Measurements from ENCODE around the gene MEF2D. TPM values are rescaled to one million over a fixed set of nuclear protein-coding genes. Genes with fewer than 3 reads are reported as not detected.

MEF2D gene
- total RNA-seq, 2 experiments from 2014 or later, result 28.8 to 32.8 TPM

DNA sequence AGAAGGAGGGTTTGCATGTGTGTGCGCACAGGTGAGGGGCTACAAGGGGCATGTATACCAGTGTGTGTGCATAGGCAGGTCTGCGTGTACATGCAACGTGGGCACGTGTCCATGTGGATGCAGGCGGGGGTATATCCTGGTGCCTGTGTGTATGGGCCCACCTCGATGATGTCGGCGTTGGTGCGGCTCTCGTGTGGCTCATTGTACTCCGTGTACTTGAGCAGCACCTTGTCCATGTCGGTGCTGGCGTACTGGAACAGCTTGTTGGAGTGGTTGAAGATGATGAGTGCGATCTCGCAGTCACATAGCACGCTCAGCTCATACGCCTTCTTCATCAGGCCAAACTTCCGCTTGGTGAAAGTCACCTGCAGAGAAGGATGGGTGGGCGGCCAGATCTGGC lies 18.3 kb downstream of the MEF2D start:
- CTCF ChIA-PET, result interaction anchor here (1.9 to 18.2 kb wide), 4 partner anchors 14 to 177 kb away, joined by 7 to 306 read pairs (median 10); partner anchors contain the start of gene MEF2D
- no peaks in the 10 kb centered on the region for H3K9me3 Mint-ChIP-seq
- peaks cover 30% of the 10 kb centered on the region for H3K36me3 Mint-ChIP-seq (ENCODE audit: low read depth)
- H3K4me3 Mint-ChIP-seq, result no peak overlapping the region
- DNase-seq, result no peak
- no peaks in the 10 kb centered on the region for H3K27me3 Mint-ChIP-seq (ENCODE audit: low read depth)
- intact Hi-C loops (cut with micrococcal nuclease), result no loop called here
- peak overlapping the region; percentile 81 for H3K27ac Mint-ChIP-seq
- peaks cover 54% of the 10 kb centered on the region for H3K4me1 Mint-ChIP-seq (ENCODE audit: low read depth)

GRCh38 chr1:156481527-156481926 lies 19.0 kb downstream of the MEF2D start:
- H3K9me3 Mint-ChIP-seq, result no peaks in the 10 kb centered on the region
- H3K27me3 Mint-ChIP-seq (ENCODE audit: low read depth), result no peaks in the 10 kb centered on the region
- peaks cover 33% of the 10 kb centered on the region for H3K36me3 Mint-ChIP-seq (ENCODE audit: low read depth)
- no peak overlapping the region for H3K4me3 Mint-ChIP-seq
- CTCF ChIA-PET, result interaction anchor here (0.9 to 18.2 kb wide), 22 partner anchors 15 to 198 kb away, joined by 3 to 306 read pairs (median 6); partner anchors contain the start of genes MEF2D, NAXE and TTC24
- peaks cover 56% of the 10 kb centered on the region for H3K4me1 Mint-ChIP-seq (ENCODE audit: low read depth)
- peak overlapping the region; percentile 81 for H3K27ac Mint-ChIP-seq
- intact Hi-C loops (cut with micrococcal nuclease), result loop anchor here (1.0 to 2.0 kb wide), 4 partner anchors 8 to 127 kb away; no protein-coding TSS in a partner anchor
- DNase-seq, result peak; percentile 73

DNA sequence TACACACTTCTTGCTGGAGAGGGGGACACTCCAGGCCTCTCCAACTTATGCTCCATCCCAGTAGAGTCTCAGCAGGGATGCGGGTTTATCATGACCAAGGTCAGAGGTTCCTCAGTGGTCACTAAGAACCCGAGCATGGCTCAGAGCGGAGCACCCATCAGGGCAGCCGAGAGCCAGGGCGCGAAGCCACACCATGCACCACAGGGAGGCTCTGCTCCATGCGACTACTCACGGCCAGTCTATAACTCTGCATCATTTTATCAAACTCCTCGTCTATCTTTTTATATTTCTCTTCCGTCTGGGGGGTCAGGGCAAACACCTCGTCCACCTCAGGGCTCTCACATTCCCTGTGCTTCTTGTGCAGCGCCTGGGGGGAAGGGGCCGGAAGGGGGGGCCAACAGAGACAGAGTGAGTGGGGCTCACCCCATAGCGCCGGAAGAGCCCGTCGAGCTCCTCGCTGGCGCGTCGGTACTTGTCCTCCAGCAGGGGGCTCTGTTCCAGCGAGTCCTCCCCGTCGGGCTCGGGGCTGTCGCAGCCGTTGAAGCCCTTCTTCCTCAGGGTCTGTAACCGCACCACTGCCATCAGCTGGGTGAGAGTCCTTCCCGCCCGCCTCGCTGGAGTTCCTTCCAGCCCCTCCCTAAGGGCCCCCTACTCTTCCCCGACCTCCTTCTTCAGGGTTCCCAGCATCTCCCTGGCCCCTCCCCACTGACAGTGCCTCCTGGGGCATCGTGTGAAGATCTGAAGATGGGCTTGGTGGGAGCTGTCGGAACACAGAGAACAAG lies 20.0 kb downstream of the MEF2D start:
- DNase-seq, result peak; percentile 87
- Mint-ChIP-seq H3K9me3 (no peaks in the 10 kb centered on the region), H3K36me3 (ENCODE audit: low read depth) (peaks cover 37% of the 10 kb centered on the region), H3K4me1 (ENCODE audit: low read depth) (peaks cover 54% of the 10 kb centered on the region), H3K27ac (peak overlapping the region; percentile 81), H3K27me3 (ENCODE audit: low read depth) (no peaks in the 10 kb centered on the region), H3K4me3 (peak overlapping the region; percentile 5)
- intact Hi-C loops (cut with micrococcal nuclease), result loop anchor here (1.0 to 2.0 kb wide), 7 partner anchors 9 to 128 kb away; partner anchors contain the start of gene GPATCH4
- CTCF ChIA-PET, result interaction anchor here (0.6 to 18.2 kb wide), 30 partner anchors 10 to 197 kb away, joined by 3 to 306 read pairs (median 5); partner anchors contain the start of genes MEF2D, NAXE and TTC24

DNA sequence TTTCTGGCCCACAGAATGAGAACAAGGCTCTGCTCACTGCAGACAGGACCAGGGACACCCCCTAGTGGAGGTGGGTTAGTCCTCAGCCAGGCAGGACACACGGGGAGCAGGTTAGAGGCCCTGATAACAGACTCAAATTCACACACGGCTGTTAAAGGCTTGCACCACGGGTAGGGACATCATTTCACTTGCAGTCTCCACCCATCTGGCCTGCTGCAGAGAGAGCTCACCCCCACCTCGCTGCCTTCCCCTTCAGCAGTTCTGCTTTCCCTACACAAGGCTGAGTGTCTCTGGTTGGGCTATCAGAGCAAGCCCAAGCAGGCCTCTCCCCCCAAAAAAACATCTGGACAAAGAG lies 20.6 kb downstream of the MEF2D start:
- DNase-seq, result no peak
- Mint-ChIP-seq H3K27ac (peak overlapping the region; percentile 81), H3K27me3 (ENCODE audit: low read depth) (no peaks in the 10 kb centered on the region), H3K4me3 (no peak overlapping the region), H3K9me3 (no peaks in the 10 kb centered on the region), H3K4me1 (ENCODE audit: low read depth) (peaks cover 53% of the 10 kb centered on the region), H3K36me3 (ENCODE audit: low read depth) (peaks cover 37% of the 10 kb centered on the region)
- intact Hi-C loops (cut with micrococcal nuclease), result loop anchor here (1.0 to 2.0 kb wide), 4 partner anchors 24 to 121 kb away; partner anchors contain the start of gene GPATCH4
- CTCF ChIA-PET, result interaction anchor here (0.6 to 18.2 kb wide), 27 partner anchors 9 to 197 kb away, joined by 3 to 306 read pairs (median 5); partner anchors contain the start of genes MEF2D and NAXE

GRCh38 chr1:156479093-156480015 lies 21.2 kb downstream of the MEF2D start:
- no peak for DNase-seq
- Mint-ChIP-seq H3K27me3 (ENCODE audit: low read depth) (no peaks in the 10 kb centered on the region), H3K27ac (peak overlapping the region; percentile 81), H3K4me3 (no peak overlapping the region), H3K4me1 (ENCODE audit: low read depth) (peaks cover 50% of the 10 kb centered on the region), H3K9me3 (no peaks in the 10 kb centered on the region), H3K36me3 (ENCODE audit: low read depth) (peaks cover 38% of the 10 kb centered on the region)
- intact Hi-C loops (cut with micrococcal nuclease), result loop anchor here (1.0 to 5.0 kb wide), 5 partner anchors 23 to 122 kb away; partner anchors contain the start of gene GPATCH4
- CTCF ChIA-PET, result interaction anchor here (0.6 to 18.2 kb wide), 8 partner anchors 9 to 115 kb away, joined by 3 to 306 read pairs (median 10); partner anchors contain the start of gene MEF2D

DNA sequence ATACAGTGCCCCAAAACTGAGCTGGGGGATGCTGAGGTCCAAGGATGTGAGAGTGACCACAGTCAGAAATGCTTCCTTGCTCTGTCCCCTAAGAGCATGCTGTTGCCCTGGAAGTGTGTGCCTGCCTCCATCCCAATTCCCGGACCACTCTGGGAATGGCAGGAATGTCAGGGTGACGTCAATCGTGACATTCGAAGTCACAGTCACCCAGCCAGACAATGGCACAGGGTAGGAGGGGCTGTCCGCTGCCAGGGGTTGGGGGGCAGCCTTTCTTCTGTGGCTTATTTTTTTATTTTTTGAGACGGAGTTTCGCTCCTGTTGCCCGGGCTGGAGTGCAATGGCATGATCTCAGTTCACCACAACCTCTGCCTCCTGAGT lies 22.3 kb downstream of the MEF2D start:
- intact Hi-C loops (cut with micrococcal nuclease), result loop anchor here (5.0 kb wide), 1 partner anchor 34 kb away; no protein-coding TSS in a partner anchor
- no peak for DNase-seq
- no peaks in the 10 kb centered on the region for H3K27me3 Mint-ChIP-seq (ENCODE audit: low read depth)
- H3K4me3 Mint-ChIP-seq, result no peak overlapping the region
- CTCF ChIA-PET, result interaction anchor here (18.2 kb wide), 1 partner anchor 18 kb away, joined by 306 read pairs; the partner anchor contains the start of gene MEF2D
- H3K27ac Mint-ChIP-seq, result no peak overlapping the region
- peaks cover 44% of the 10 kb centered on the region for H3K4me1 Mint-ChIP-seq (ENCODE audit: low read depth)
- no peaks in the 10 kb centered on the region for H3K9me3 Mint-ChIP-seq
- H3K36me3 Mint-ChIP-seq (ENCODE audit: low read depth), result peaks cover 46% of the 10 kb centered on the region

- peaks cover 50% of the 10 kb centered on the region for H3K36me3 Mint-ChIP-seq (ENCODE audit: low read depth)
- H3K27ac Mint-ChIP-seq, result peak overlapping the region; percentile 35
- CTCF ChIA-PET, result interaction anchor here (18.2 kb wide), 1 partner anchor 19 kb away, joined by 306 read pairs; the partner anchor contains the start of gene MEF2D
- peaks cover 39% of the 10 kb centered on the region for H3K4me1 Mint-ChIP-seq (ENCODE audit: low read depth)
- no peaks in the 10 kb centered on the region for H3K27me3 Mint-ChIP-seq (ENCODE audit: low read depth)
- intact Hi-C loops (cut with micrococcal nuclease), result loop anchor here (5.0 kb wide), 1 partner anchor 35 kb away; no protein-coding TSS in a partner anchor
- DNase-seq, result no peak
- H3K4me3 Mint-ChIP-seq, result no peak overlapping the region
- H3K9me3 Mint-ChIP-seq, result no peaks in the 10 kb centered on the region
Observed at GRCh38 chr1:156477526-156478249, 22.9 kb downstream of the MEF2D start.

GRCh38 chr1:156476501-156477298 lies 23.9 kb downstream of the MEF2D start:
- CTCF ChIA-PET, result interaction anchor here (0.6 to 18.2 kb wide), 2 partner anchors 20 to 214 kb away, joined by 3 to 306 read pairs; partner anchors contain the start of gene MEF2D
- intact Hi-C loops (cut with micrococcal nuclease), result loop anchor here (5.0 kb wide), 1 partner anchor 36 kb away; no protein-coding TSS in a partner anchor
- Mint-ChIP-seq H3K27ac (peak overlapping the region; percentile 4), H3K27me3 (ENCODE audit: low read depth) (no peaks in the 10 kb centered on the region), H3K36me3 (ENCODE audit: low read depth) (peaks cover 42% of the 10 kb centered on the region), H3K4me3 (no peak overlapping the region), H3K4me1 (ENCODE audit: low read depth) (peaks cover 29% of the 10 kb centered on the region), H3K9me3 (no peaks in the 10 kb centered on the region)
- DNase-seq, result no peak

GRCh38 chr1:156475568-156476500 lies 24.7 kb downstream of the MEF2D start:
- CTCF ChIA-PET, result interaction anchor here (18.2 kb wide), 1 partner anchor 21 kb away, joined by 306 read pairs; the partner anchor contains the start of gene MEF2D
- no peak overlapping the region for H3K4me3 Mint-ChIP-seq
- H3K9me3 Mint-ChIP-seq, result no peaks in the 10 kb centered on the region
- H3K27ac Mint-ChIP-seq, result no peak overlapping the region
- no peaks in the 10 kb centered on the region for H3K27me3 Mint-ChIP-seq (ENCODE audit: low read depth)
- intact Hi-C loops (cut with micrococcal nuclease), result loop anchor here (5.0 kb wide), 1 partner anchor 36 kb away; no protein-coding TSS in a partner anchor
- peaks cover 37% of the 10 kb centered on the region for H3K36me3 Mint-ChIP-seq (ENCODE audit: low read depth)
- peaks cover 21% of the 10 kb centered on the region for H3K4me1 Mint-ChIP-seq (ENCODE audit: low read depth)
- DNase-seq, result no peak

- intact Hi-C loops (cut with micrococcal nuclease), result loop anchor here (5.0 kb wide), 1 partner anchor 37 kb away; no protein-coding TSS in a partner anchor
- no peak for DNase-seq
- peaks cover 30% of the 10 kb centered on the region for H3K36me3 Mint-ChIP-seq (ENCODE audit: low read depth)
Observed at GRCh38 chr1:156474966-156475365, 25.6 kb downstream of the MEF2D start.

More at GRCh38 chr1:156474966-156475365, 25.6 kb downstream of the MEF2D start:
- H3K4me3 Mint-ChIP-seq, result no peak overlapping the region
- no peak overlapping the region for H3K27ac Mint-ChIP-seq
- CTCF ChIA-PET, result interaction anchor here (18.2 kb wide), 1 partner anchor 22 kb away, joined by 306 read pairs; the partner anchor contains the start of gene MEF2D
- H3K9me3 Mint-ChIP-seq, result no peaks in the 10 kb centered on the region
- H3K4me1 Mint-ChIP-seq (ENCODE audit: low read depth), result peaks cover 14% of the 10 kb centered on the region
- no peaks in the 10 kb centered on the region for H3K27me3 Mint-ChIP-seq (ENCODE audit: low read depth)

Measured in activated naive CD4-positive, alpha-beta T cell treated with anti-CD3 and anti-CD28 coated beads for 36 hours (primary cell).